Fibroblast of peridontal ligament (primary cell): Measurements from ENCODE around the gene CD3G.
A peak's percentile ranks its signal among the peaks of the same experiment; 100 is the strongest.
"Not testable (repeated sequence)": the region's sequence is repeated elsewhere in the genome, so short reads cannot be mapped to it uniquely, and the experiment has no call there.

ENCODE experiments used
- DNase-seq: peaks from one replicate; pipeline ENCODE4 v3.0.0-alpha.2; 2010; ENCODE audit errors: extremely low read depth

CD3G gene

DNA sequence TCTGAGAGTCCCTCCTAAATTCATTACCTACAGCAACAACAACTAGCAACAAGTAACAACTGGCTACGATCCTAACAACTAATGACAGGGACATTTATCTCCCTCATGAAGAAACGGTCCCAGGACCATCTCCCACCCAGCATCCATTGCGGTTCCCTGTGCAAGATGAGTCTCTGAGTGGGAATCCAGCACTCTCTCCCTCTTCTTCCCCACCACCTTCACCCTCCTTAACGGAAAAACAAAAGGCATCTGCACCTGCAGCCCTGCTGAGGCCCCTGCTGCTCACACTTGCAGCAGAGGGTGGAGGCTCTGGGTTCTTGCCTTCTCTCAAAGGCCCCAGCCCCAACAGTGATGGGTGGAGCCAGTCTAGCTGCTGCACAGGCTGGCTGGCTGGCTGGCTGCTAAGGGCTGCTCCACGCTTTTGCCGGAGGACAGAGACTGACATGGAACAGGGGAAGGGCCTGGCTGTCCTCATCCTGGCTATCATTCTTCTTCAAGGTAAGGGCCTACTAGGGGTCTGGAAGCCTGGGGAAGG lies at the start of gene CD3G:
Gene CD3G (plus strand): TSS at position 364 of the 535 bp plus-strand sequence. CDS start 80 bp downstream, at position 444.
- no peak for DNase-seq

DNA sequence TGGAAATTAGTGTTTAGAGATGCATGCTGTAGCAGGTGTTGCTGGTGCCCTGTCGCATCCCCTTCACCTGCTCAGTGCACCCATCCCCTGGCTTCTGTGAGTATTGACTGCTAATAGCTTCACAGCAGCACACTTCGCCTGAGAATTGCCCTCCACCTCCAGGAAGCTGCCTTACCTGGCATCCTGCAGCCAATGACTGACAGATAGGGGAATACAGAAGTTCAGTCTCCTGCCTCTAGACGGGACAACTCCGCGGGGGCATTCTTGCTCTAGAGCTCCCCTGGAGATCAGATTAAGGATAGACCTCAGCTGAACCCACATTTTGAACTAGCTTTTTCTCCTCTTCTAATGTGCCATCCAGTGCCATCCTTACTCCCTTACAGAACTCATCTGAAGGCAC lies 48.9 kb upstream of the CD3G start:
- DNase-seq = no peak

DNA sequence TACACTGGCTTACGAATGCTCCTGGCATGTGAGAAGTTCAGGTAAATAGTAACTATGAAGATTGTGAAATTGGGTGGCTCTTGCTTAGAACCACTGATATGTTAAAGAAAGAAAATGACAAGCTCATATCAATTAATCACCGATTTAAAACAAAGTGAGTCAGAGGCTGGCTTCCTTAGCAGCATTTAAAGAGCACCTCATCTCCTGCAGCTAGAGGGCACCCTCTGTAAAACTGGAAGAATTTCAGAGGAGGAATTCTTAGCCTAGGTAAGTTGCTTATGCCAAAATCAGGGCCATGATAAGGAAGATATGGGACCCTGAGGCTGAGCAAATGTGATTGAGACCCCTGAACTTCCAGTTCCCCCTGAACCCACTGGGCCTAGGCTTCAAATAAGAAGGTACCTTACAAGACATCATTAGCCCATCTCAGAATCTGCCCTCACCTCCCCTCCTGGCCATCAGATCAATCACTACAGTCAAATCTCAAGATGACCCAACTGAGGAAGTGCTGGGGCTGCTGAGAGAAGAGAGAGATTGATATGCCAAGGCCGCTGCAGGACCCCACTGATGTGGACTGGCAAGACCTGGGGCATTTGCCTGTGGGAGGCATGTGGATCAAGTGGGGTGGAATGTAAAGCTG lies 48.2 kb upstream of the CD3G start:
- peak; percentile 3 for DNase-seq

DNA sequence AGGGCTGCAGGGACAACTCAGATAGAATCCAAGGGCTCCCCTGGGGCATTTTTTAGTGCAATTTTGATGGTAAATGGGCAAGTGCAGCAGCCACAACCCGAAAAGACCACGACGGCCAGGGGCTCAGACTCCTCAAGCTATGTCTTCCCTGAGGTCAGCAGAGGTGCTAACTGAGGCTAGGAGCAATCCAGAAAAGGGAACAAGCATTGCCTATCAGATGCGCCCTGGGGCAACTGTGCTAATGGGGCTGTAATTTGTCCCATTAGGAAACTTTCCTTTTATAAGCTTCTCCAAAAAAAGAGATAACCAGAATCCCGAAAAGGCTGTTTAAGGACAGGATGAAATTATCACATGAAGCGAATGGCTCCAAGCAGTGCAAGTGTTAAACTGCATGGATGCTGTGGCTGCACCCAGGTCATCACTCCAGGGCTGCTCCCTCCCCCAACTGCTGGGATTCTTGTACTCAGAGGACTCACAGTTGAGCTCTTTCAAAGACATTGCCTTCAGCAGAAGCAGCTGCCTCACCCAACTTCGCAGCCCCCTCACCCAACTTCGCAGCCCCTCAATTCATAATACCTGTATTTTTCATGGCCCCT lies 42.4 kb upstream of the CD3G start:
- no peak for DNase-seq

DNA sequence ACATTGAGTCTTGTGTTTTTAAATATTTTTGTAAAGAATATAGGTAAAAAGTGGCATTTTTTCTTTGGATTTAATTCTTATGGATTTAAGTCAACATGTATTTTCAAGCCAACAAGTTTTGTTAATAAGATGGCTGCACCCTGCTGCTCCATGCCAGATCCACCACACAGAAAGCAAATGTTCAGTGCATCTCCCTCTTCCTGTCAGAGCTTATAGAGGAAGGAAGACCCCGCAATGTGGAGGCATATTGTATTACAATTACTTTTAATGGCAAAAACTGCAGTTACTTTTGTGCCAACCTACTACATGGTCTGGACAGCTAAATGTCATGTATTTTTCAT lies 39.9 kb upstream of the CD3G start:
- no peak for DNase-seq

DNA sequence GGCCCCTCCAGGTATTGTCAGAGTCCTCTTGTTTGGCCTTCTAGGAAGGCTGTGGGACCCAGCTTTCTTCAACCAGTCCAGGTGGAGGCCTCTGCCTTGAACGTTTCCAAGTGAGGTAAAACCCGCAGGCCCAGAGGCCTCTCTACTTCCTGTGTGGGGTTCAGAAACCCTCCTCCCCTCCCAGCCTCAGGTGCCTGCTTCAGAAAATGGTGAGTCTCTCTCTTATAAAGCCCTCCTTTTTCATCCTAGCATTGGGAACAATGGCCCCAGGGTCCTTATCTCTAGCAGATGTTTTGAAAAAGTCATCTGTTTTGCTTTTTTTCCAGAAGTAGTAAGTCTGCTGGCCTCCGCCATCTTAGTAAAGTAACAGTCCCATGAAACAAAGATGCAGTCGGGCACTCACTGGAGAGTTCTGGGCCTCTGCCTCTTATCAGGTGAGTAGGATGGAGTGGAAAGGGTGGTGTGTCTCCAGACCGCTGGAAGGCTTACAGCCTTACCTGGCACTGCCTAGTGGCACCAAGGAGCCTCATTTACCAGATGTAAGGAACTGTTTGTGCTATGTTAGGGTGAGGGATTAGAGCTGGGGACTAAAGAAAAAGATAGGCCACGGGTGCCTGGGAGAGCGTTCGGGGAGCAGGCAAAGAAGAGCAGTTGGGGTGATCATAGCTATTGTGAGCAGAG lies 39.4 kb upstream of the CD3G start, which contains the start of gene CD3E:
Gene CD3E (plus strand): TSS at position 163 of the 681 bp plus-strand sequence. CDS start 223 bp downstream, at position 386.
- DNase-seq = no peak

DNA sequence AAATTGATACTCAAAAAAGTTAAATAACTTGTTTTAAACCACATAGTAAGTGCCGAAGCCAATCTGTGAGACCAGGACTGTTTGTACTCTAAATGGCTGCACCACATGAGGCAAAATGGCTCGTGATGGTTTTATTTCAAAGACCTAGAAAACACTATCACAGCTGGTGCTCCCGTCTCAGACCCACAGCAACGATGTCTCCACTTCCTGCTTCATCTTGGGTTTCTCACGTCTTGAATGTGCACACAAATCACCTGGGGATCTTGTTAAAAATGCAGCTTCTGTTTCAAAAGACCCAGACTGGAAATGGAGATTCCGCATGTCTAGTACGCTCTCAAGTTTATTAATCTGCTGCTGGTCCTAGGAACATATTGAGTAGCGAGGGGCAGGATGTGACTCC lies 38.4 kb upstream of the CD3G start:
- no peak for DNase-seq

DNA sequence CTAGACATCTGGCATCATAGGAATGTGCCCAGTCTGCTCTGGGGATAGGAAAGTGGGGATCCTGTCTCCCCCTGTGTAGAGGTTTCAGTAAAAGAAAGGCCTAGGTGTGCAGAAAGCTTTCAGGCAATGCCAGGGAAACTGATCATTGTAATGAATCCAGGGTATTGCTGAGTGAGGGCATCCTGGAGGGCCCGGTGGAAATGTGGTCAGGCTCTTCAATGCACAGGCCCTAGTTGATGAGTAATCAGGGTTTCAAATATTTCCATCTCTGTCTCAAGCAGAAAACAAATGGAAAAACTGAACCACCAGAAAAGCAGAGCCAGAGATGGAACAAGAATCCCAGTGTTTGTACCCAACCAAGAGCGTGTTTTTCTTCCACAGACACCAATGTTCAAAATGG lies 37.6 kb upstream of the CD3G start:
- no peak for DNase-seq

DNA sequence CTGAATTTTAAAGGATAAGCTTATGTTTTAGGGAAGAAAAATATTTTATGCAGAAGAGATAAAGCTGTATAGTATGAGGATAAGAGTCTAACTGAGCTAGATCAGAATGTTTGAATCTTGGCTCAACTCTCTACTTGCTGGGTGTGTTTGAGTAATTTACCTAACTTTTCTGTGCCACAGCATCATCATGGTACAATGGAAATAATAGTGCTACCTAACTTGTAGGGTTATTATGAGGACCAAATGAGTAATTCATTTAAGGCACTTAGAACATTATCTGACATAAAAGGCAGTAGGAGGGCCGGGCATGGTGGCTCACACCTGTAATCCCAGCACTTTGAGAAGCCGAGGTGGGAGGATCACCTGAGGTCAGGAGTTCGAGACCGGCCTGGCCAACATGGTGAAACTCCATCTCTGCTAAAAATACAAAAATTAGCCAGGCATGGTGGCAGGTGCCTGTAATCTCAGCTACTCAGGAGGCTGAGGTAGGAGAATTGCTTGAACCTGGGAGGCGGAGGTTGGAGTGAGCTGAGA lies 35.1 kb upstream of the CD3G start:
- not testable (repeated sequence) for DNase-seq

DNA sequence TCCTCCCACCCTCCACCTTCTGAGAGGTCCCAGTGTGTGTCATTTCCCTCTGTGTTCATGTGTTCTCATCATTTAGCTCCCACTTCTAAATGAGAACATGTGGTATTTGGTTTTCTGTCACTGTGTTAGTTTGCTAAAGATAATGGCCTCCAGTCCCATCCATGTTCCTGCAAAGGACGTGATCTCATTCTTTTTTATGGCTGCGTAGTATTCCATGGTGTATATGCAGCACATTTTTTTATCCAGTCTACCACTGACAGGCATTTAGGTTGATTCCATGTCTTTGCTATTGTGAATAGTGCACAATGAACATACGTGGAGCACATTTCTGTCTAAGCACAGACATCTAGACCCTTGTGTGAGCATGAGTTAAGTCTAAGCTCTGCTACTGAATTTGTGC lies 33.9 kb upstream of the CD3G start:
- no peak for DNase-seq

DNA sequence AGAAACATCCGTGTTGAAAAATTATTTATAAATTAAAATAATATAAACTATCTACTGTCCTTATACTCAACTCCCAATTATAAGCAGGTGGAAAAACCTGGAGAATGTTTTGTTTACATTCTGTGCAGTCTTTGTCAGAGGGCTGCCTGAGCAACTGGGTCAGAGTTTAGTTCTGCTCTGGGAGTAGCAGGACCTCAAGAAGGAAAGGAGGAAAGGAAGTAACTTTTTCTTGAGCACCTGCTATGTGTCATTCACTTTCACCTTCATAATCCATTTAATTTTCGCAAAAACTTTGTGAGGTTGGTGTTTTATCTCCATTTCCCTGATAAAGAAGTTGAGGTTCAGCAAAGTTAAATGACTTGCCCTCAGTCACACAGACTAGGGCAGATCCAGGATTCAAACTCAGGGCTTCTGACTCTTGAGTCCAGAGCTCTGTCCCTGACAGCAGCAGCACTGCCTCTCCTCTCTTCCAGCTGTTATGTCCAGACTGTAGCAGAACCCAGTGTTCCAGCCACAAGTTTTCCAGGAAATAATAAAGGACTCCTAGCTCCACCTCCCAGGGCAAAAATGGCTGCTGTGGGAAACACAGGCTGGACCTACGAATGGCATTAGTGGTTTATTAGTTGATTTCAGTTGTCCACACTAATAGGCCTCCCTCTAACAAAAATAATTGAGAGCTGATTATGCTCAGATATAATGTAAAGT lies 33.2 kb upstream of the CD3G start:
- no peak for DNase-seq

DNA sequence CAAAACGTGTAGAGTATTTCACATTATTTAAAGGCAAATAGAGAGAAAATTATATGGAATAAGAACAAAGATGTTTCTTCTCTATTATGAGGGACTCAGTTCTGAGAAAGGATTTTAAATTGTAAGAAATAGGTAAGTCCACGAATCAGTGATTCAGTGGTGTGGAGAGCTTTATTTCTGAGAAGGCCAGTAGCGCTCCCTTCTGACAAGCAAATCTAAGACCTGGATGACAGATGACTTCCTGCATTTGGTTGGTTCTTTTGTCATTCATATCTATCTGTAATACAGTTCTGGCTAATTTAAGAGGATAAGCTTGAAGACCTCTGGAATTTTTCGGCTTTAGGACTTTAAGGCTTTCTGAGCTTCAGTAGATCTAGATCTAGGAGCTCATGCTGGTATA lies 32.6 kb upstream of the CD3G start:
- DNase-seq = no peak

DNA sequence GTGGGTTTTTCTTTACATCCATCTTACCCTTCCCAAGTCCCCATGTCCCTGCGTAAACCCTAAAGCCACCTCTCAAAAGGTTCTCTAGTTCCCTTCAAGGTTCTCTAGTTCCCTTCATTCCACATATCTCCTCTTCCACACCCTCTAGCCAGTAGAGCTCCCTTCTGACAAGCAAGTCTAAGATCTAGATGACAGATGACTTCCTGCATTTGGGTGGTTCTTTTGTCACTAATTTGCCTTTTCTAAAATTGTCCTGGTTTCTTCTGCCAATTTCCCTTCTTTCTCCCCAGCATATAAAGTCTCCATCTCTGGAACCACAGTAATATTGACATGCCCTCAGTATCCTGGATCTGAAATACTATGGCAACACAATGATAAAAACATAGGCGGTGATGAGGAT lies 31.8 kb upstream of the CD3G start:
- no peak for DNase-seq

DNA sequence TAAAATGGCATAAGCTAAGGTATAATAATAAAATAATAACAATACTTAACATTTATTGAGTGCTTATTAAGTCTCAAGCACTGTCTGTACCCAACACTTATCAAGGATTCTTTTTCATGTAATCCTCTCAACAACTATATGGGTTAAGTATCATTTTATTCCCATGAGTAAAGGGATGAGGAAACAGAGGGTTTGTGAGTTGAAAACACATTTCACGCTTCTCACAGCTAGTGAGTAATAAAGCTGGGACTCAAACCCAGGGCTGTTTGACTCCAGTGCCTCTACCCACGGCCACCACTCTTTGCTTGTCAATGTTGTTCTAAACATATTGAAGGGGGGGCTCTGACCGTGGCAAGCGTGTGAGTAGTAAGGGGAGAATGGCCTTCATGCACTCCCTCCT lies 30.9 kb upstream of the CD3G start:
- DNase-seq = no peak

DNA sequence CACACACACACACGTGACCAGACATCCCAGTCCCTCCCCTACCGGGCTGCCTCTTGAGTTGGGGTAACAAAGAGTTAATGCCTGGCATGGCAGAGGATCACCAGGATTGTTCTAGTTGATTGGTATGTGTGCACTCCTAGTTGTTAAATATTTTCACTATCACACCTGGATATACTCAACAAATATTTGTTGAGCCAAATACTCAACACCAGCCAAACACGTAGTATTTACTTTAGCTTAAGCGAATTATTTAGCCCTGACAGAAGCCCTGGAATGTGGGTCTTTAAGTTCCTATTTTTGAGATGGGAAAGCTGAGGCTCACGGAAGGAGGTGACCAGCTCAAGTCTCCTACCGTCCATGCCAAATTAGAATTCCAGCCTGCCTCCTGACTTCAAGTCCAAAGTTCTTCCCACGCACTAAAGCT lies 29.1 kb upstream of the CD3G start:
- no peak for DNase-seq

DNA sequence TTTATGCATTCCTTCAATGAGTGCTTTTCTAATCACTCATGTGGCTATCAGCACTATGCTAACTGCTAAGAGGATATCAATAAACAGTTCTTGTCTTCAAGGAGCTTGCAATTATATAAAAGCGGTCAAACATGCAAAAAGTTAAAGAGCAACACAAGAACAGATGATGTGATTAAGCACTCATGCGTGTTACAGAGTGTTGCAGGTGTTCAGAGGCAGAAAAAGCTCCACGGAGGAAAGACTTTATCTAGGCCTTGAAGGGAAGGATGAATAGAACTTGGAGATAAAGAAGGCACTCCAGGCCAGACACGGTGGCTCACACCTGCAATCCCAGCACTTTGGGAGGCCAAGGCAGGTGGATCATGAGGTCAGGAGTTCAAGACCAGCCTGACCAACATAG lies 26.0 kb upstream of the CD3G start:
- no peak for DNase-seq

DNA sequence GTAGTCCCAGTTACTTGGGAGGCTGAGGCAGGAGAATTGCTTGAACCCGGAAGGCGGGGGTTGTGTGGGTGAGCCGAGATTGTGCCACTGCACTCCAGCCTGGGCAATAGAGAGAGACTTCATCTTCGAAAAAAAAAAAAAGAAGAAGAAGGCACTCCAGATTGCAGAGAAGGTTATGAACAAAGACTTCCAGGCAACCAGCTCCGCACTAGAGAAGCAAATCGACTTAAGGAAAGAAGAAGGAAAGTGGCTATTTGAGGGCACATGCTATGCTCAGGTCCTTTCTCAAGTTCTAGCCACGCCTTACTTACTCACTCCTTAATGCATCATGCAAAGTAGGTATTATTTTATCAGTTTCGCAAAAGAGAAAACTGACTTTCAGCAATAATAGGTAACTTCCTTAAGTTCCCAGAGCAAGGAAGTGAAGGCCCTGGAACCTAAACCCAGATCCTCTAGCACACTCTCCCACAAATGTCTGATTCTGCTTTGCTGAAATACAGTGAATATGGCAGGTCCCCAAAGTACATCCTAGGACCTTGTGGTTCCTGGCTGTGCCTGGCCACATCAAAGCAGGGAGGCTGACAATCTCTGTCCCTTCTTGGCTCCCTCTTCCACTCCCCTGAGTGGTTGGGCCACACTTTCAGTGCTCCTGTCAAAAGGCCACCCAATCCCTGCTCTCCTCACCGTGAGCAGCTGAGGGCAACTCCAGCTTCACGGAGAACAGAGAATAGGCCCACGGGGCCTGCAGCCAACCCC lies 25.4 kb upstream of the CD3G start:
- no peak for DNase-seq

DNA sequence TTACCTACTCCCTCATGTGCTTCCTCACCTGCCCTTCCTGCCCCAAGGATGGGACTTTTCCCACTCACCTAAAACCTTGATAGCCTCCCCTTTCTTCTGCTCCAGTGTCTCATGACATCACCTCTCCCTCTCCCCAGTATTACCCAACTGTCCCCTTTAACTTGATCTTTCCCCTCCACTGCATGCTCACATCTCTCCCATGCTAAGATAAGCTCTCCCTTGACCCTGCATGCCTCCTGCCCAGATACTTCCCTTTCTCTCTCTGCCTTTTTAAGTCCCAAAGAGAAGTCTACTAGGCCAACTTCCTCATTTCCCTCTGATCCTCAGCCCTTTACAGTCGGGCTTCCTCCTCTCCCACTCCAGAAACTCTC lies 24.8 kb upstream of the CD3G start:
- no peak for DNase-seq

DNA sequence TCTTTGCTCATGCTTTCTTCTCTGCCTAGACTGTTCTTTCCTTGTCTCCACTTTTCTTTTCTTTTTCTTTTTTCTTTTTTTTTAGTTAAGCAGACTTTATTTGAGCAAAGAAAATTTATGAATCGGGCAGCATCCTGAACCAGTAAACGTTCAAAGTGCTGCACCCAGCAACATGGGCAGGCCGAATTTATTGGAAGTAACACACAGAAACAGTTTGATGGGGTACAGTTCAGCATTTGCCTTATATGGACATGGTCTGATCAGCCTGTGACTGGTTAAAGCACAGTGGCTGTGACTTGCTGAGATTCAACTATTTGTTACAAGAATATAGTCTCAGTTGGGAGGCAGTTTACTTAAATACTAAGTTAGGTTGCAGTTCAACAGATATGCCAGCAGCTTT lies 23.6 kb upstream of the CD3G start:
- DNase-seq = no peak

DNA sequence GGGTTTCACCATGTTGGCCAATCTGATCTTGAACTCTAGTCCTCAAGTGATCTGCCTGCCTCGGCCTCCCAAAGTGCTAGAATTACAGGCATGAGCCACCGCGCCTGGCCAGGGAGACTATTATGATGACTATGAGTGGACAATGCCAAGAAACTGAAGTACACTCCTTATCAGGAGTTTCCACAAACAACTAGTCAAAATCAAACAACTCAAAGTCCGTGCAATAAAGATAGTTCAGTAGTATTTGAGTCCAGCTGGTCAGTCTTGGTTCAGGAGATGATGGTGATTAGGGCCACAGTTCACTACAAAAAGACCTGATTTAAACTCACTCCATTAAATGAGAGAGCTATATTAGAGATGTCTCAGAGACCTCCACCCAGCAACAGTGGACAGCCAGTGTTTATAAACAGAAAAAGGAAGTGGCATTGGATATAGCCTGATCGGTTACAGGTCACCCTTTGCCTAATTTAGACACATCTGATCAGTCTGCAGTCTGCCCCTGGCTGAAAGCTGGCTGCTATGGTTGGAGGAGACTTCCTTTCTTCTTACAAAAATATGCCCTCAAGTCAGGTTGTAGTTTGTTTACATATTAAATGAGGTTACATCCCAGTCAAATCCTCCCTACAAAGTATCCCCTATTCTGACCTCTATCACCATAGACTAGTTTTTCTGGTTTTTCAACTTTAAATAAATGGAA lies 22.6 kb upstream of the CD3G start:
- DNase-seq = no peak

DNA sequence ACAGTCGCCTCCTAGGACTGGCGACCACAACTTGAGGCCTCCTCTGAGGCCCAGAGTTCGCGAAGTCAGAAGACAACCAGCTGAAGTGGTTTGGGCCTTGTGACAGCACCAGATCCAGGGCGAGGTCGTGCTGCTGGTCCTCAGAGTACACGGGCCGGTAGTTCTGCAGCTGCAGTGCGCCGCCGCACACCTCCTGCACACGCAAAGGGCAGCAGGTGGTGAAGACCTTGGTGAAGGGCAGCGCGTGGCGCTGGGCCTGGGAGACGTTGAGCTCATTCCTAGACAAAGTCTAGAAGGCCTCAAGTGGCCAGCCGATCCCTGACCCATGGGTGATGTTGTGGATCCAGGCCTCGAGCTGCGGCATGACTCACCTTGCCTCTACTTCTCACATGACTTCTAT lies 21.4 kb upstream of the CD3G start:
- no peak for DNase-seq
